Measurements from ENCODE around the gene UFSP1.

The UFSP1 gene

DNA sequence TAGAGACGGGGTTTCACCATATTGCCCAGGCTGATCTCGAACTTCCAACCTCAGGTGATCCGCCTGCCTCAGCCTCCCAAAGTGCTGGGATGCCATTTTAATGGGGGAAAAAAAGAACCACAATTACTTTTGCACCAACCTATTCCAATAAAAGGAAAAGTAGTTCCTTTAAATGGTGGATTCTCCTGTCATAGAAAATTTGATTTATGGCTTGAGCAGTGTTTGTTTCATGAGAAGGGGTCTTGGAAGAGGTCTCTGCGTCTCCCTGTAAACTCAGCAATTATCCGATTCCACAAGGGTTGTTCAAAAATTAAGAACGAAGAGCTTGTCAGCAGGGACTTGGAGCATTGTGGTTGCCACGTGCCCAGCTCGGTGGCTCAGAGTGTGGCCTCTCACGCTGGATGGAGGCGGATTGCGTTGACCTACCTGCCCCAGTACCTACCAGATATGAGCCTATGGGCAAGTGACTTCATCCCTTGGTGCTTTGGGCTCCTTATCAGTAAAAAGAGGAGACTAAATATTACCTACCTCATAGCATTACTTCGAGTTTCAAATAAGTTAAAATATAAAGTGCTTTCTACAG lies 25.2 kb downstream of the UFSP1 start:
- H3K79me2 ChIP-seq (ENCODE audit: insufficient read depth, low read length) = no peaks in the 10 kb centered on the region
- H3K9me2 ChIP-seq (replicated peaks; ENCODE audit: insufficient read depth, low read length) = no peaks in the 10 kb centered on the region
- H3K9me3 ChIP-seq (ENCODE audit: insufficient read depth, low read length) = no peaks in the 10 kb centered on the region
- no peaks in the 10 kb centered on the region for H3K36me3 ChIP-seq (ENCODE audit: low read length)
- H3K27ac ChIP-seq (ENCODE audit: low read depth, low read length) = no peak overlapping the region
- H3K4me2 ChIP-seq (ENCODE audit: low read depth, low read length, poor library complexity, severe bottlenecking) = no peak overlapping the region
- H3K9ac ChIP-seq (ENCODE audit: low read length) = no peak overlapping the region
- no peak overlapping the region for H3K4me3 ChIP-seq (ENCODE audit: insufficient read depth, low read length, poor library complexity, severe bottlenecking)
- no peak for TF ChIP-seq CTCF (IDR thresholded peaks at IDR 0.05; ENCODE audit: insufficient read depth, low read length, poor library complexity, severe bottlenecking)
- no peak for TF ChIP-seq EZH2phosphoT487 (conservative IDR thresholded peaks at IDR 0.05; ENCODE audit: low read length)
- H3K27me3 ChIP-seq (ENCODE audit: low read length) = no peaks in the 10 kb centered on the region
- no peaks in the 10 kb centered on the region for H4K20me1 ChIP-seq (ENCODE audit: low read depth, low read length)
- H2AFZ ChIP-seq (ENCODE audit: low read depth, low read length, severe bottlenecking) = no peak overlapping the region
- 0 out of 2 replicates have a peak, but pooled peaks cover 8% of the 10 kb centered on the region for H3F3A ChIP-seq (ENCODE audit: insufficient read depth)

- Histone ChIP-seq H3K27ac (ENCODE audit: low read depth, low read length) (no peak overlapping the region), H3K36me3 (ENCODE audit: low read length) (no peaks in the 10 kb centered on the region)
Observed at GRCh38 chr7:100863406-100863950, 26.0 kb downstream of the UFSP1 start.

GRCh38 chr7:100861616-100861985 lies 27.9 kb downstream of the UFSP1 start:
- no peak overlapping the region for H3K27ac ChIP-seq (ENCODE audit: low read depth, low read length)
- no peak for TF ChIP-seq CTCF (IDR thresholded peaks at IDR 0.05; ENCODE audit: insufficient read depth, low read length, poor library complexity, severe bottlenecking)
- TF ChIP-seq EZH2phosphoT487 (conservative IDR thresholded peaks at IDR 0.05; ENCODE audit: low read length) = no peak
- H3K9ac ChIP-seq (ENCODE audit: low read length) = no peak overlapping the region
- H3K4me2 ChIP-seq (ENCODE audit: low read depth, low read length, poor library complexity, severe bottlenecking) = no peak overlapping the region
- 0 out of 2 replicates have a peak, but pooled peaks cover 8% of the 10 kb centered on the region for H3F3A ChIP-seq (ENCODE audit: insufficient read depth)
- H3K36me3 ChIP-seq (ENCODE audit: low read length) = no peaks in the 10 kb centered on the region
- no peaks in the 10 kb centered on the region for H4K20me1 ChIP-seq (ENCODE audit: low read depth, low read length)
- no peaks in the 10 kb centered on the region for H3K79me2 ChIP-seq (ENCODE audit: insufficient read depth, low read length)
- no peak overlapping the region for H2AFZ ChIP-seq (ENCODE audit: low read depth, low read length, severe bottlenecking)
- H3K9me3 ChIP-seq (ENCODE audit: insufficient read depth, low read length) = no peaks in the 10 kb centered on the region
- no peak overlapping the region for H3K4me3 ChIP-seq (ENCODE audit: insufficient read depth, low read length, poor library complexity, severe bottlenecking)
- no peaks in the 10 kb centered on the region for H3K27me3 ChIP-seq (ENCODE audit: low read length)
- H3K9me2 ChIP-seq (replicated peaks; ENCODE audit: insufficient read depth, low read length) = no peaks in the 10 kb centered on the region

More at GRCh38 chr7:100863406-100863950, 26.0 kb downstream of the UFSP1 start:
- Histone ChIP-seq H3K9ac (ENCODE audit: low read length) (no peak overlapping the region), H3K9me3 (ENCODE audit: insufficient read depth, low read length) (no peaks in the 10 kb centered on the region), H3K4me3 (ENCODE audit: insufficient read depth, low read length, poor library complexity, severe bottlenecking) (no peak overlapping the region), H2AFZ (ENCODE audit: low read depth, low read length, severe bottlenecking) (no peak overlapping the region), H3K79me2 (ENCODE audit: insufficient read depth, low read length) (no peaks in the 10 kb centered on the region), H3F3A (ENCODE audit: insufficient read depth) (0 out of 2 replicates have a peak, but pooled peaks cover 8% of the 10 kb centered on the region), H3K9me2 (replicated peaks; ENCODE audit: insufficient read depth, low read length) (no peaks in the 10 kb centered on the region), H4K20me1 (ENCODE audit: low read depth, low read length) (no peaks in the 10 kb centered on the region), H3K4me2 (ENCODE audit: low read depth, low read length, poor library complexity, severe bottlenecking) (no peak overlapping the region), H3K27me3 (ENCODE audit: low read length) (no peaks in the 10 kb centered on the region)
- TF ChIP-seq CTCF (IDR thresholded peaks at IDR 0.05; ENCODE audit: insufficient read depth, low read length, poor library complexity, severe bottlenecking) (no peak), EZH2phosphoT487 (conservative IDR thresholded peaks at IDR 0.05; ENCODE audit: low read length) (no peak)

All from SU-DHL-6 (cell line).